GM12875 (cell line): Measurements from ENCODE around the gene FZD1.

Experiments
- H3K4me3 ChIP-seq: one replicate; pipeline ENCODE4 v1.5.1; 2011; ENCODE audit warnings: low read depth, low read length, control low read depth
- CTCF ChIP-seq: IDR thresholded peaks from 2 replicates; pipeline ENCODE4 v1.5.1; 2011; ENCODE audit warnings: low read depth, mild to moderate bottlenecking, control low read depth, inconsistent platforms, low read length, moderate library complexity, borderline replicate concordance; ENCODE audit not compliant: insufficient read depth

The FZD1 gene

GRCh38 chr7:91276909-91277308 lies 12.7 kb downstream of the FZD1 start:
- TF ChIP-seq CTCF: no peak
- no peak overlapping the region for H3K4me3 ChIP-seq

GRCh38 chr7:91280185-91280584 lies 16.0 kb downstream of the FZD1 start:
- TF ChIP-seq CTCF: no peak
- no peak overlapping the region for H3K4me3 ChIP-seq

- no peak overlapping the region for H3K4me3 ChIP-seq
- TF ChIP-seq CTCF: no peak
These were observed 16.4 kb downstream of the FZD1 start for GRCh38 chr7:91280604-91281003.

GRCh38 chr7:91285696-91286355 lies 21.6 kb downstream of the FZD1 start:
- TF ChIP-seq CTCF: no peak
- H3K4me3 ChIP-seq: no peak overlapping the region

GRCh38 chr7:91286432-91286831 lies 22.2 kb downstream of the FZD1 start:
- no peak overlapping the region for H3K4me3 ChIP-seq
- TF ChIP-seq CTCF: no peak

GRCh38 chr7:91287371-91288084 lies 23.3 kb downstream of the FZD1 start:
- TF ChIP-seq CTCF: no peak
- no peak overlapping the region for H3K4me3 ChIP-seq
